ENCODE measurements around the gene KDM1B. TPM values are rescaled to one million over a fixed set of nuclear protein-coding genes. Genes with fewer than 3 reads are reported as not detected.
"Not testable (repeated sequence)": the region's sequence is repeated elsewhere in the genome, so short reads cannot be mapped to it uniquely, and the experiment has no call there.

The KDM1B gene
- total RNA-seq, 1 donor from 2014 or later, result 46.8 TPM

- no peak for DNase-seq
These were observed 31.5 kb downstream of the KDM1B start for GRCh38 chr6:18186540-18187250.

GRCh38 chr6:18187701-18188100 is 32.5 kb downstream of the KDM1B start:
- no peak for DNase-seq

GRCh38 chr6:18189196-18189595 is 34.0 kb downstream of the KDM1B start:
- no peak for DNase-seq

GRCh38 chr6:18192026-18192425 is 36.8 kb downstream of the KDM1B start:
- no peak for DNase-seq

GRCh38 chr6:18203786-18204185 is 48.6 kb downstream of the KDM1B start:
- no peak for DNase-seq

- no peak for DNase-seq
These were observed 49.5 kb downstream of the KDM1B start for GRCh38 chr6:18204691-18205090.

- no peak for DNase-seq
These were observed 51.4 kb downstream of the KDM1B start for GRCh38 chr6:18206591-18206990.

GRCh38 chr6:18207438-18207837 is 52.2 kb downstream of the KDM1B start:
- DNase-seq, result peak; percentile 45

GRCh38 chr6:18207949-18208348 is 52.7 kb downstream of the KDM1B start:
- DNase-seq, result no peak

- not testable (repeated sequence) for DNase-seq
These were observed 53.6 kb downstream of the KDM1B start for GRCh38 chr6:18208778-18209177.

- no peak for DNase-seq
These were observed 54.4 kb downstream of the KDM1B start for GRCh38 chr6:18209539-18210197.

GRCh38 chr6:18210707-18211106 is 55.5 kb downstream of the KDM1B start:
- no peak for DNase-seq

GRCh38 chr6:18211338-18211737 is 56.1 kb downstream of the KDM1B start:
- DNase-seq, result no peak

GRCh38 chr6:18212231-18212630 is 57.0 kb downstream of the KDM1B start:
- DNase-seq, result no peak

GRCh38 chr6:18213439-18213838 is 58.2 kb downstream of the KDM1B start:
- no peak for DNase-seq

GRCh38 chr6:18214003-18214402 is 58.8 kb downstream of the KDM1B start:
- no peak for DNase-seq

- no peak for DNase-seq
These were observed 60.2 kb downstream of the KDM1B start for GRCh38 chr6:18215436-18215835.

GRCh38 chr6:18216411-18216810 is 61.2 kb downstream of the KDM1B start:
- no peak for DNase-seq

- no peak for DNase-seq
These were observed 63.0 kb downstream of the KDM1B start for GRCh38 chr6:18218233-18218632.

- no peak for DNase-seq
These were observed 64.4 kb downstream of the KDM1B start for GRCh38 chr6:18219591-18219990.

GRCh38 chr6:18221288-18221615 is 66.0 kb downstream of the KDM1B start:
- DNase-seq, result no peak

- peak; percentile 25 for DNase-seq
These were observed 71.4 kb downstream of the KDM1B start for GRCh38 chr6:18226451-18227105.

GRCh38 chr6:18227166-18227565 is 71.9 kb downstream of the KDM1B start:
- DNase-seq, result not testable (repeated sequence)

- DNase-seq, result not testable (repeated sequence)
These were observed 73.4 kb downstream of the KDM1B start for GRCh38 chr6:18228590-18228989.

Data from tongue (tissue), 2 donors.